GM18909 (cell line): ENCODE data around the gene ZNF431.
"Not testable (repeated sequence)": the region's sequence is repeated elsewhere in the genome, so short reads cannot be mapped to it uniquely, and the experiment has no call there.

Experiments used
- ATAC-seq: cut with Tn5 transposase; IDR thresholded peaks from one replicate; pipeline ENCODE4 v1.9.1; 2021; ENCODE audit warnings: mild to moderate bottlenecking; ENCODE audit not compliant: unreplicated experiment, poor library complexity

ZNF431 gene

GRCh38 chr19:21141787-21142464 lies at the start of gene ZNF431:
ZNF431 (plus strand) TSS chr19:21142040; CDS start chr19:21142184, 144 bp downstream.
- ATAC-seq = peak; percentile 99

- no peak for ATAC-seq
Observed at GRCh38 chr19:21092109-21092508, 49.7 kb upstream of the ZNF431 start.

DNA sequence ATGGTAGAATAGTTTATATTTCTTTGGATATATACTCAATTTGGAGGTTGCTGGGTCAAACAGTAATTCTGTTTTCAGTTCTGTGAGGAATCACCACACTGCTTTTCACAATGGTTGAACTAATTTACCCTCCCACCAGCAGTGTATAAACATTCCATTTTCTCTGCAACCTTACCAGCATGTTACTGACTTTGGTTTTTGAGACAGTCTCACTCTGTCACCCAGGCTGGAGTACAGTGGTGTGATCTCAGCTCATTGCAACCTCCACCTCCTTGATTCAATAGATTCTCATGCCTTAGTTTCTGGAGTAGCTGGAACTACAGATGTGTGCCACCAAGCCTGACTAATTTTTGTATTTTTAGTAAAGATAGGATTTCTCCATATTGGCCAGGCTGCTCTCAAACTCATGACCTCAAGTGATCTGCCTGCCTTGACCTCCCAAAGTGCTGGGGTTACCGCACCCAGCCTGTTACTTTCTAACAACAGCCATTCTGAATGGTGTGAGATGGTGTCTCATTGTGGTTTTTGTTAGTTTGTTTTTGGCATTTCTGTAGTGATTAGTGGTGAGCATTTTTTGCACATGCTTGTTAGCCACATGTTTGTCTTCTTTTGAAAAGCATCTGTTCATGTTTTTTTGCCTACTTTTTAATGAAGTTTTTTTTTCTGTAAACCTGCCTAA lies 47.4 kb upstream of the ZNF431 start:
- no peak for ATAC-seq

DNA sequence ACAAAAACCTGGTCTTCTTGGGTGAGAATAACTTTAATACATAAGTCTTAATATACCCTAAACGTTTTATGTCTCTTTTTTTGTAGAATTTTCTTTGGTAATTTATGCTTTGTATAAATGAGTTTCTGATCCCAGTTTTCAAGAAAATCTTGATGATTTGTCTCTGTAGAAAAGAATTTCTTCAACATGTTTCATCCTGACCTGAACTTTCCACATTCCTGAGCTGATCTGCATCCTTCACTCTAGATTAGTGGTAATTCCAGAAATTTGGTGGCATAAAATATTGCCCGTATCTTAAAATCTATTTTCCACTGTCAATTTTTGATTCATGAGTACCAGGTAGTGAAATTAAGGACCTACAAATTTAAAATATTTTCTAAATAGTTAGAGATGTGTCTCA lies 43.5 kb upstream of the ZNF431 start:
- ATAC-seq = no peak

- ATAC-seq = no peak
Observed at GRCh38 chr19:21101521-21102242, 40.2 kb upstream of the ZNF431 start.

- no peak for ATAC-seq
Observed at GRCh38 chr19:21109116-21109515, 32.7 kb upstream of the ZNF431 start.

- no peak for ATAC-seq
Observed at GRCh38 chr19:21110183-21110582, 31.7 kb upstream of the ZNF431 start.

GRCh38 chr19:21115430-21115829 lies 26.4 kb upstream of the ZNF431 start:
- ATAC-seq = no peak

DNA sequence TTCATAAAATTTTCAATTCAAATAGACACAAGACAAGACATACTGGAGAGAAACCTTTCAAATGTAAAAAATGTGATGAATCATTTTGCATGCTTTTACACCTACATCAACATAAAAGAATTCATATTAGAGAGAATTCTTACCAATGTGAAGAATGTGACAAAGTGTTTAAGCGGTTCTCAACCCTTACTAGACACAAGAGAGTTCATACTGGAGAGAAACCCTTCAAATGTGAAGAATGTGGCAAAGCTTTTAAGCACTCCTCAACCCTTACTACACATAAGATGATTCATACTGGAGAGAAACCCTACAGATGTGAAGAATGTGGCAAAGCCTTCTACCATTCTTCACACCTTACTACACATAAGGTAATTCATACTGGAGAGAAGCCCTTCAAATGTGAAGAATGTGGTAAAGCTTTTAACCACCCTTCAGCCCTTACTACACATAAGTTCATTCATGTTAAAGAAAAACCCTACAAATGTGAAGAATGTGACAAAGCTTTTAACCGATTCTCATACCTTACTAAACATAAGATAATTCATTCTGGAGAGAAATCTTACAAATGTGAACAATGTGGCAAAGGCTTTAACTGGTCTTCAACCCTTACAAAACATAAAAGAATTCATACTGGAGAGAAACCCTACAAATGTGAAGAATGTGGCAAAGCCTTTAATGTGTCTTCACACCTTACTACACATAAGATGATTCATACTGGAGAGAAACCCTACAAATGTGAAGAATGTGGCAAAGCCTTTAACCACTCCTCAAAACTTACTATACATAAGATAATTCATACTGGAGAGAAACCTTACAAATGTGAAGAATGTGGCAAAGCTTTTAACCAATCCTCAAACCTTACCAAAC lies 24.6 kb upstream of the ZNF431 start:
- no peak for ATAC-seq

- ATAC-seq = no peak
Observed at GRCh38 chr19:21126078-21126477, 15.8 kb upstream of the ZNF431 start.

DNA sequence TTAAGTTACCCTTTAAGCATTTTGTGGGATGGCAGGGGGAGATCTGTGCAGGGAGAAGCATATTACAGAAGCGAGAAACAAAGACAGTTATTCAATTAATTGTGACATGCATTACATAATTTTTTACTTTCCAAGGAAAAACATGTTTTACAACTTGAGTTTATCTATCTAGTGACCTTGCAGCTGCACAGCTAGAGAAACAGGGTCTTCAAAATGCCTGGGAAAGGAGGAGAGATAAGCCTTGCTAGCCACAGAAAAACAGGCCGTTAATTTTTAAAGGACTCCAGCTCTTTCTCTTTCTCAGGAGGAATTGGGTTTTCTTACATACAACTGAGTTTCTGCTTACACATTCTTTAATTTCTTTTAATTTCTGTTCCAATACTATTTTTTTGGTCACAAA lies 14.8 kb upstream of the ZNF431 start:
- ATAC-seq = no peak

GRCh38 chr19:21127898-21128297 lies 13.9 kb upstream of the ZNF431 start:
- no peak for ATAC-seq

GRCh38 chr19:21128901-21129698 lies 12.7 kb upstream of the ZNF431 start:
- ATAC-seq = no peak

DNA sequence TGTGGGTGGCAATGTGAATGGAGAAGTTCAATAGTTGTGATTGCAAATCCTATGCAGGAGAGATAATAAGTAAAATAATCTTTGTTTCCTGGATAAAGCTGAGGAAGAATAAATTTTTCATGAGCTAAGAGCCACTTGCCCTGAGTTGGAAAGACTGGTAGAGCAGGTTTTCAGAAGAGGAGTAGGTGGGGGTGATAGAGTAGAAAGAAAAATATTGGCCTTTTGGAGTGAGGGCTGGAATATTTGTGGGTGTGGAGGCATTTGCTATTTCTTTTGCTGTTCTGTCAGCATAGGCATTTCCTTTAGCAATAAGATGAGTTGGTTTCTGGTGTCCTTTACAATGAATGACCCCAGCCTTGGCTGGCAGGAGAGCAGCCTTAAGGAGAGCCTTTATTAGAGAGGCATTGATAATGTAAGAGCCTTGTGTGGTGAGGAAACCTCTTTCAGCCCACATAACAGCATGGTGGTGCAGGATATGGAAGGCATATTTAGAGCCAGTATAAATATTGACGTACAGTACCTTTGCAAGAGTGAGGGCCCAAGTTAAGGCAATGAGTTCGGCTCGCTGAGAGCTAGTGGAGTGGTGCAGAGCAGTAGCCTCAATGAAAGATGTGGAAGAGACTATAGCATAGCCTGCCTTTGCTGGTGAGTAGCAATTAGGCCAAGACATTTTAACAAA lies 11.6 kb upstream of the ZNF431 start:
- ATAC-seq = no peak

DNA sequence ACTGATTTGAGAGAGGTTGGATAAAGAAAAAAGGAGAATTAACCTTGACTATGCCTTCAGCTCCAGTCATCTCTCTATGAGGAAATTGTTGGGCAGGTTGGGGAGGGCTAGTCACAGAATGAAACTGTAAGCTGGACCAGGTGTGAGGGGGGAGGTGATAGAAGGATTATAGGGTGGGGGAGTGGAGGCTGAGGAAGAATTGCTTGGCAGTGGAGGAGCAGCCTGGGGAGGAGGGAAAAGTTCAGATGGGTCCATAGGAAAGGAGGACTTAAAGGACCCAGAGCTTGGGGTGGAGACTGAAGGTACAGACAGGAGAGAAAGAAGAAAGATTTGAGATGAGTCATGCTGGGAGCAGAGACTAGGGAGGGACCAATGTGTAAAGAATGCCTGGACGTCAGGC lies 8.2 kb upstream of the ZNF431 start:
- ATAC-seq = no peak

DNA sequence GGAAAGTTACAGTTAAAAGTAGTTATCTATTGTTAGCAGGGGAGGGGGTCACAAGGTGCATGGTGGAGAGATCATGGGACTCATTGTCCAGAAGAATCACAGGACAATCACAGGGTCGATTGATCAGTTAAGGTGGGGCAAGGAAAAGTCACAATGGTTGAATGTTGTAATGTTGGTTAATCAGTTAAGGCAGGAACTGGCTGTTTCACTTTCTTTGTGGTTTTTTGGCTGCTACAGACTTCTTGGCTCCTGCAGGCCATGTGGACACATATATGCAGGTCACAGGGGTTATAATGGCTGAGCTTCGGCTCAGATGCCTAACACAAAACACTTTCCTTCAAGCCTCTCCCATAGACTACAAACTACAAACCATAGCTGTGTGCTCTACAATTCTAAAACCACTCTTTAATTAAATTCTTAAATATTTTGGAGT lies 6.9 kb upstream of the ZNF431 start:
- ATAC-seq = no peak

DNA sequence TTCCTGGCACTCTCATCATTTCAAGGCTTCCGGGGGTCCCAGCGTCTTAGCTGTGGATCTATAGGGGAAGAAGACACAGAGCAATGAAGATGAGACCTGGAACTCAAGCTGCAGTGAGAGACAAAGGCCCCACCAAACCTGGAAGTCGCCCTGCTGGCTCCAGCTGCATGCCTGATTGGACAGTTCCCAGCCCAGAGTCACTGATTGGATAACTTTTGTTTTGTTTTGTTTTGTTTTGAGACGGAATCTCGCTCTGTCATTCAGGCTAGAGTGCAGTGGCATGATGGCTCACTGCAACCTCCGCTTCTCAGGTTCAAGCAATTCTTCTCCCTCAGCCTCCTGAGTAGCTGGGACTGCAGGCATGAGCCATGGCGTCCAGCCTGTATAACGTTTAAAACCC lies 6.4 kb upstream of the ZNF431 start:
- no peak for ATAC-seq

DNA sequence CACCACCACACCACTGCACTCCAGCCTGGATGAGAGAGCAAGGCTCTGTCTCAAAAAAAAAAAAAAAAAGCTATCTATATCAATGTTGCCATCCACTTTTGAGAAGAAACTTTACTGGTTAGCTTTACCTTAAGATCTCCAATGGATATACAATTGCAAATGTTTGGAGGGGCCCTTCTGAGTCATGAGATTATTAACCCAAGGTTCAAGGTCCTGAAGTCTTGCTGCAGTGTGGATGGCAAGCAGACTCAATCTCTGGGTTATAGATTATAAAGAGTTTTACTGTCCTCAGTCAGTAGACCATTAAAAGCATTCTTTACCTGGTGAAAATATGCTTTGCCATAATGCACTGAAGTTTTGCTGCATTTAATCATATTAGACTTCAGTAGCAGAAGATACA lies 3.7 kb upstream of the ZNF431 start:
- no peak for ATAC-seq

DNA sequence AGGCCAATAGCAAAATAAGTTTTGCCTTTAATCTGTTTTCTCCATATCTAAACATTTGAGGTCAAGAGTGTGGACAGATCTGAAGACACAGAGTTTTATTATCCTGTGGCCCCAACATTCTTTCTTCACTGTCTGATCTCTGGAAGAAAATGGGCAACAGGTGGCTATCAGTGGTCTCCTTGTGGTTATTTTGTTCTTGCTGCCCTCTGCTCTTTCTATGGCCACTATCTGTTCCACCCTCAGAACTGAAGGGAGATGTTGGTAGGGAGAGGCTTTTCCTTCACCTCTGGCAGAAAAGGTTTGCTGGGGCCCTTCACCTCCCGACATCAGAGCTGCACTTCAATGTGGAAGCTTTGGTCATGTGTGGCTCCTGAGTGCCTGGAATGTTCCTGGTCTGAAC lies 834 bp upstream of the ZNF431 start:
- not testable (repeated sequence) for ATAC-seq
